OCI-LY7 (cell line): ENCODE results near the gene S1PR4.

Experiments
- EZH2phosphoT487 ChIP-seq: fragments of 200-600 bp; sonication (generic); IDR thresholded peaks from 2 replicates; pipeline ENCODE4 v1.6.1; 2018; ENCODE audit warnings: low read depth, borderline replicate concordance, mild to moderate bottlenecking, mixed run types, antibody characterized with exemption, low read length, moderate library complexity, mixed read lengths
- TF ChIP-seq, protein P1 (sequence below): fragments of 200-600 bp; sonication (generic); conservative IDR thresholded peaks from 2 replicates; pipeline ENCODE4 v1.5.1; 2014; ENCODE audit warnings: mild to moderate bottlenecking, antibody characterized with exemption, low read length, moderate library complexity, mixed read lengths

DNA sequence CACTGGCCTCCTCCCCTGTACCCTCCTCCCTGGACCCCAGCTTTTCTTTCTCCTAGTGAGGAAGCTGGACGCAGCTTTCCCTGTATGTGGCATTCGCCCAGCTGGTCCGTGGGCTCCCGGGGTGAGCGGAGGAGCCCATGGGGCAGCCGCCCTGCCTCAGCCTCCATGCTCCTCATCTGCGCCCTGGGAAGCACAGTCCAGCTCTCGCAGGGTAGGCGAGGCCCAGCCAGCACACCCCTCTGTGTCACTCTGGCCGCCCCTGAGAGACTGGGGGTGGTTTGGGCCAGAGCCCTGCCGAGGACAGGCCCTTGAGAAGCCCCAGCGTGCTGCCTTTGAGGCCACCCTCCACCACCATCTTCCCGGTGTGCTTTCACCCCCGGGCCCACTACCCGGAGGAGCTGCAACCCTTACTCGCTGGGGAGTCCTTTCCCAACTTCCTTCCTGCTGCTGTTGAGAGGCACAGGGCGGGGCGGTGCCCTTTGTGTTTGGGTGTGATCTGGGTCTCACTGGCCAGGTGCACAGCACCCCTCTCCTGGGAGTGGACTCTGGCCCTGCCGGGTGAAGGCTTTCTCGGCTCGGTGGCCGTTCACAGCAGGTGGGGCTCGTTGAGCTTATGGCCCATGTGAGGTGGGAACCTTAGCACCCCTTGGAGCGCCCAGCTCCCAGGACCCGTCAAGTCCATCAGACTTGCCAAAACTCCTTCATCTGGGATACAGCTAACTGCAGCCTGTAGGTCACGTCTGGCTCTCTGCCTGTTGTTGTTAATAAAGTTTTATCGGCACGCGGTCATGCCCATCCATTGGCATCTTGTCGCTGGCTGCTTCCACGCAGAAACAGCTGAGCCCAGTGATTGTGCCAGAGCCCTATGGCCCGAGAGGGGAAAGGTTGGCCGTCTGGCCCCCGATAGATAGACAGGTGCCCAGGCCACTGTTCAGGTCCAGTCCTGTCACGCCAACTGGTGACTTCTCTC is 10.3 kb downstream of the S1PR4 start:
- TF ChIP-seq, protein P1, sequence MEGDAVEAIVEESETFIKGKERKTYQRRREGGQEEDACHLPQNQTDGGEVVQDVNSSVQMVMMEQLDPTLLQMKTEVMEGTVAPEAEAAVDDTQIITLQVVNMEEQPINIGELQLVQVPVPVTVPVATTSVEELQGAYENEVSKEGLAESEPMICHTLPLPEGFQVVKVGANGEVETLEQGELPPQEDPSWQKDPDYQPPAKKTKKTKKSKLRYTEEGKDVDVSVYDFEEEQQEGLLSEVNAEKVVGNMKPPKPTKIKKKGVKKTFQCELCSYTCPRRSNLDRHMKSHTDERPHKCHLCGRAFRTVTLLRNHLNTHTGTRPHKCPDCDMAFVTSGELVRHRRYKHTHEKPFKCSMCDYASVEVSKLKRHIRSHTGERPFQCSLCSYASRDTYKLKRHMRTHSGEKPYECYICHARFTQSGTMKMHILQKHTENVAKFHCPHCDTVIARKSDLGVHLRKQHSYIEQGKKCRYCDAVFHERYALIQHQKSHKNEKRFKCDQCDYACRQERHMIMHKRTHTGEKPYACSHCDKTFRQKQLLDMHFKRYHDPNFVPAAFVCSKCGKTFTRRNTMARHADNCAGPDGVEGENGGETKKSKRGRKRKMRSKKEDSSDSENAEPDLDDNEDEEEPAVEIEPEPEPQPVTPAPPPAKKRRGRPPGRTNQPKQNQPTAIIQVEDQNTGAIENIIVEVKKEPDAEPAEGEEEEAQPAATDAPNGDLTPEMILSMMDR: no peak
- TF ChIP-seq EZH2phosphoT487: no peak
